Neutrophil (primary cell): ENCODE results near the gene AMPD2.

ENCODE experiments used
- H3K27ac ChIP-seq: fragments of 200-600 bp; sonication (generic); 2 replicates; pipeline ENCODE4 v1.5.1; 2016; ENCODE audit warnings: mild to moderate bottlenecking, moderate library complexity
- H3K27me3 ChIP-seq: fragments of 200-600 bp; sonication (generic); 2 replicates; pipeline ENCODE4 v1.6.0; 2016; ENCODE audit warnings: mild to moderate bottlenecking
- H3K36me3 ChIP-seq: fragments of 200-600 bp; sonication (generic); 2 replicates; pipeline ENCODE4 v1.5.1; 2017
- H3K4me1 ChIP-seq, 2 experiments: fragments of 200-600 bp in 1 of 2; sonication (generic) in 1 of 2; 1 replicate in 1 of 2; 2 replicates in 1 of 2; pipeline versions ENCODE4 v1.5.1 to v1.6.1; 2013 to 2016; ENCODE audit warnings: low read depth in 1 of 2, low read length in 1 of 2, mild to moderate bottlenecking in 1 of 2, moderate library complexity in 1 of 2; ENCODE audit not compliant: control insufficient read depth in 1 of 2, insufficient read depth in 1 of 2
- H3K4me3 ChIP-seq, 2 experiments: fragments of 200-600 bp in 1 of 2; sonication (generic) in 1 of 2; 1 replicate in 1 of 2; 2 replicates in 1 of 2; pipeline ENCODE4 v1.5.1; 2013 to 2016; ENCODE audit warnings: low read depth in 1 of 2, low read length in 1 of 2, mild to moderate bottlenecking in 1 of 2, moderate library complexity in 1 of 2
- H3K9me3 ChIP-seq: fragments of 200-600 bp; sonication (generic); 2 replicates; pipeline ENCODE4 v1.5.1; 2016
- TF ChIP-seq, protein P1 (sequence below): fragments of 200-600 bp; sonication (generic); IDR thresholded peaks from 2 replicates; pipeline ENCODE4 v1.5.1; 2016; ENCODE audit warnings: antibody characterized with exemption

Gene AMPD2

DNA sequence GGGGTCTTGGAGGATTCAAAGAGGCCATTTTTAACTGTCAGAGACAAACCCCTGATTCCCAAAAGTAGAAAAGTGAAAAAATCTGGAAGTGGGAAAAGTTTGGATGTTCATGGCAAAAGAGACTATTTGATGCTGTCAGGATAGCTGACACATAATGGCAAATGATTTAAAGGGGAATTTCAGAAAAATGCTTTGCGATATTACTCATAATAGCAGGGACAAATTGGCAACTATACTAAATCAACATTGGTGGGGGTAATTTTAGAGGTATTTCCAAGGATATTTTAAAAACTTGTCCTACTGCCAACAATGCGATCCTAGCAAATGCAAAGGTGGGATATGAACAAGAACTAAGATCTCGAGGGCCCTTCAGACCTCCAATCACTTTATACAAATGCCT, 31.0 kb downstream of the AMPD2 start:
- Histone ChIP-seq H3K27ac (no peak overlapping the region), H3K36me3 (no peaks in the 10 kb centered on the region), H3K9me3 (no peaks in the 10 kb centered on the region), H3K27me3 (peaks cover 33% of the 10 kb centered on the region), H3K4me3 (no peak overlapping the region), H3K4me1 (peaks cover 0 to 2% of the 10 kb centered on the region in 2 experiments)
- TF ChIP-seq, protein P1, sequence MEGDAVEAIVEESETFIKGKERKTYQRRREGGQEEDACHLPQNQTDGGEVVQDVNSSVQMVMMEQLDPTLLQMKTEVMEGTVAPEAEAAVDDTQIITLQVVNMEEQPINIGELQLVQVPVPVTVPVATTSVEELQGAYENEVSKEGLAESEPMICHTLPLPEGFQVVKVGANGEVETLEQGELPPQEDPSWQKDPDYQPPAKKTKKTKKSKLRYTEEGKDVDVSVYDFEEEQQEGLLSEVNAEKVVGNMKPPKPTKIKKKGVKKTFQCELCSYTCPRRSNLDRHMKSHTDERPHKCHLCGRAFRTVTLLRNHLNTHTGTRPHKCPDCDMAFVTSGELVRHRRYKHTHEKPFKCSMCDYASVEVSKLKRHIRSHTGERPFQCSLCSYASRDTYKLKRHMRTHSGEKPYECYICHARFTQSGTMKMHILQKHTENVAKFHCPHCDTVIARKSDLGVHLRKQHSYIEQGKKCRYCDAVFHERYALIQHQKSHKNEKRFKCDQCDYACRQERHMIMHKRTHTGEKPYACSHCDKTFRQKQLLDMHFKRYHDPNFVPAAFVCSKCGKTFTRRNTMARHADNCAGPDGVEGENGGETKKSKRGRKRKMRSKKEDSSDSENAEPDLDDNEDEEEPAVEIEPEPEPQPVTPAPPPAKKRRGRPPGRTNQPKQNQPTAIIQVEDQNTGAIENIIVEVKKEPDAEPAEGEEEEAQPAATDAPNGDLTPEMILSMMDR, result no peak

DNA sequence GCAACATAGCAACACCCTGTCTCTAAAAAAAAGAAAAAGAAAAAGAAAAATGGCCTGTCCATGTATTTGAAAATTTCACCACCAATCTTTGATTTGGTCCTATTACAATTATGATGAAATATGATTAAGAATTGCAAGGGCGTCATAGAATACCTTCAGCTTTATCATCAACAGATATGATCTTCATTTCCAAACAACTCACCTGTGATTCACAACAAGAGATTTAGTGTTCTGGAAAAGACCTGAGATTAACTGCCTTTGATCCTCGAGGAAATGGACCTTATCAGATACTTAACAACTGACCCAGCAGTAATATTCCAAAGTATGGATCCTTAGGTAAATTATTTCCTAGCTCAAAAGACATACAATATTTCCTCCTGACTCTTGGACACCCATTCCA, 32.8 kb downstream of the AMPD2 start:
- no peaks in the 10 kb centered on the region for H3K36me3 ChIP-seq
- H3K27ac ChIP-seq, result no peak overlapping the region
- no peak overlapping the region for H3K4me3 ChIP-seq
- peaks cover 35% of the 10 kb centered on the region for H3K27me3 ChIP-seq
- TF ChIP-seq, protein P1, result no peak
- H3K4me1 ChIP-seq, result peaks cover 6 to 12% of the 10 kb centered on the region in 2 experiments
- H3K9me3 ChIP-seq, result no peaks in the 10 kb centered on the region

DNA sequence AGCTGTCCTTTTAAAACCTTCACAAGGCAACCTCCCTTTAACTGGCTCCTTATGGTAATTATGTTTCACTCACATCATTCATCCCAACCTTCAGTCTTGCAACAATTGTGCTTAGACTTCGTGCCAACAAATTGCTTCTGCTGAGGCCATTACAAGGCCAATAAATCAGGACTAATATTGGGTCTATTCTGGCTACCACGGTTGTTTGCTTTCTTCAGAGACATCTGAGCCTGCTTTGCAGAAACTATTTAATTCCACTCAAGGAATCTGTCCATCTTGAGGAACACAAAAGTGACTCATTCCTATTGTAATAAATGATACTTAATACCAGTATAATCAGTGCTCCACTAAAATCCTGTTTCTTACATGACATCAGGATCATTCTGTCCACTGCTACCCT, 33.7 kb downstream of the AMPD2 start:
- no peaks in the 10 kb centered on the region for H3K9me3 ChIP-seq
- H3K36me3 ChIP-seq, result no peaks in the 10 kb centered on the region
- H3K4me1 ChIP-seq, result peaks cover 6 to 12% of the 10 kb centered on the region in 2 experiments
- no peak overlapping the region for H3K27ac ChIP-seq
- H3K27me3 ChIP-seq, result peaks cover 35% of the 10 kb centered on the region
- H3K4me3 ChIP-seq, result no peak overlapping the region
- TF ChIP-seq, protein P1, result no peak

DNA sequence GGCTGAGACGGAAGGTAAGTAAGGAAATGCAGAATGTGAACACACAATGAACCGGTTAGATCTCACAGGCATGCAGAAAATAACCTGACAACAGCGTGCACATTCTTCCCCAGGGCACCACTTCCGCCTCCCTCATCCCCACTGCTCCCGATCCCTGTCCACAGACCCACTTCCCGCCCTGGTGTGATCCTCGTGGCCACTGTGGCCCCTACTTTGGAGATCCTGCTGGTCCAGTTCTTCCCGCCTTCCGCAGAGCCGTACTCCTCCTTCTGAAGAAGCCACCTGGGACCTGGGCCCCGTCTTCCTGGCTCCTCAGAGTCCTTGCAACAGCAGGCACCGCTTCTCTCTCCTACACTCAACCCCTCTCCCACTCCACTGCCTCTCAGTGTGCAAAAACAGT, 34.9 kb downstream of the AMPD2 start:
- TF ChIP-seq, protein P1, result no peak

DNA sequence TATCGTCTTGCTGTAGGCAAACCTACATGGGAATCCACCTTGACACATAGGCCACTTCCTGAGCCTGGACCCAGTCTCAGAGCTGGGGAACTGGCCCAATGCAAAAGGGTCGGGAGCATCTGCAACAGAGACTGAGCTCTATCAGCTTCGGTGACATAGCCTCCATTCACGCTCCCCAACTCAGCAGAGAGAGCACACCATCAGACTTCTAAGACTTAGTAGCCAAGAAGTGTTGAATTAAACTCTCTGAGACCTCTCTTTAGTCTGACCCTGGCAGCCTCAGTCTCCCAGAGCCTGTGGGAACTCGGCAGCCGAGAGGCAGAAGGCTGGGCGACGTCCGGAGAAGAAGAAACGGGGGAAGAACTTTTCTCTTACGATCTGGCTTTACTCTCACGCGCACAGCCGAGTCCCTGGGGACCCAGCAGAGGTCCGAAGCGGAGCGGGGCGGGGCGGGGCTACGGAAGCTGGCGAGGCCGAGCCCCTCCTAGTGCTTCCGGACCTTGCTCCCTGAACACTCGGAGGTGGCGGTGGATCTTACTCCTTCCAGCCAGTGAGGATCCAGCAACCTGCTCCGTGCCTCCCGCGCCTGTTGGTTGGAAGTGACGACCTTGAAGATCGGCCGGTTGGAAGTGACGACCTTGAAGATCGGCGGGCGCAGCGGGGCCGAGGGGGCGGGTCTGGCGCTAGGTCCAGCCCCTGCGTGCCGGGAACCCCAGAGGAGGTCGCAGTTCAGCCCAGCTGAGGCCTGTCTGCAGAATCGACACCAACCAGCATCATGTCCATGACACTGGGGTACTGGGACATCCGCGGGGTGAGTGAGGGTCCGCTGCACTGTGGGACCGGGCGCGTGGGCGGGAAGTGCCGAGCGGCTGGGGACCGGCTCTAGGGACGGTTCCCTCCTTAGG, 36.2 kb downstream of the AMPD2 start, which contains the start of gene GSTM4:
TSS of gene GSTM4 (plus strand) at position 485 of the 905 bp plus-strand sequence. CDS start at position 776, 291 bp downstream.
- H3K36me3 ChIP-seq, result no peaks in the 10 kb centered on the region
- TF ChIP-seq, protein P1, result no peak
- no peak within 1 kb of the TSS for H3K27ac ChIP-seq
- peak within 1 kb of the TSS; percentile 80 to 85 for H3K4me3 ChIP-seq
- no peaks in the 10 kb centered on the region for H3K9me3 ChIP-seq
- H3K4me1 ChIP-seq, result peaks cover 6 to 12% of the 10 kb centered on the region in 2 experiments
- H3K27me3 ChIP-seq, result peaks cover 29% of the 10 kb centered on the region

More for the DNA sequence above, 34.9 kb downstream of the AMPD2 start:
- Histone ChIP-seq H3K4me1 (peaks cover 6 to 12% of the 10 kb centered on the region in 2 experiments), H3K9me3 (no peaks in the 10 kb centered on the region), H3K4me3 (no peak overlapping the region), H3K27ac (no peak overlapping the region), H3K27me3 (peaks cover 35% of the 10 kb centered on the region), H3K36me3 (no peaks in the 10 kb centered on the region)
